SH-SY5Y (cell line): ENCODE data around the gene TOM1.

Experiments
- GATA2 ChIP-seq: IDR thresholded peaks from 2 replicates; pipeline ENCODE4 v1.6.1; 2011; ENCODE audit warnings: mild to moderate bottlenecking, low read depth, low read length
- GATA3 ChIP-seq: IDR thresholded peaks from 2 replicates; pipeline ENCODE4 v1.6.1; 2011; ENCODE audit warnings: low read depth, mild to moderate bottlenecking, low read length, moderate library complexity

DNA sequence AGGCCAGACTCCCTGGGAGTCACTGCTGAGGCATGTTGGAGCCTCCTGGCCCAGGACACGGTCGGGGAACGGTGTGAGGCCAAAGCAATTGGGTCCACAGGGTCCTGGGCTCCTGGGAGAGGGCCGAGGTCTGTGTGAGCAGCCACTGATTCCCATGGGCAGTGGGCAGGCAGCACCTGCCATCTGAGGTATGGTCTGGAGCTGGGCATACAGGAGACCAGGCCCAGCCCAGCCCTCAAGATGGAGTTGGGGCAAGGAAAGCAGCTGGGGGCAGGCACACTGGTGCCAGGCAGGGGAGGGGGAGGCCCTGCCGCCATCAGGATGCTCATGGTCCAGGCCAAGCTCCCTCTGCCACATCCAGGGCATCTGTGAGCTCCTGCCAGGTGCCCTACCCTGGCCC is 49.0 kb downstream of the TOM1 start:
- TF ChIP-seq GATA2 (no peak), GATA3 (no peak)
